Measurements from ENCODE around the gene KLF9. TPM values are rescaled to one million over a fixed set of nuclear protein-coding genes. Genes with fewer than 3 reads are reported as not detected.

The KLF9 gene
- total and polyA plus RNA-seq, 9 of the 15 experiments (the other 6 are each of a cell fraction or from before 2014, with no cell fraction given) = 3.3 to 11.9 (median 6.9) TPM

DNA sequence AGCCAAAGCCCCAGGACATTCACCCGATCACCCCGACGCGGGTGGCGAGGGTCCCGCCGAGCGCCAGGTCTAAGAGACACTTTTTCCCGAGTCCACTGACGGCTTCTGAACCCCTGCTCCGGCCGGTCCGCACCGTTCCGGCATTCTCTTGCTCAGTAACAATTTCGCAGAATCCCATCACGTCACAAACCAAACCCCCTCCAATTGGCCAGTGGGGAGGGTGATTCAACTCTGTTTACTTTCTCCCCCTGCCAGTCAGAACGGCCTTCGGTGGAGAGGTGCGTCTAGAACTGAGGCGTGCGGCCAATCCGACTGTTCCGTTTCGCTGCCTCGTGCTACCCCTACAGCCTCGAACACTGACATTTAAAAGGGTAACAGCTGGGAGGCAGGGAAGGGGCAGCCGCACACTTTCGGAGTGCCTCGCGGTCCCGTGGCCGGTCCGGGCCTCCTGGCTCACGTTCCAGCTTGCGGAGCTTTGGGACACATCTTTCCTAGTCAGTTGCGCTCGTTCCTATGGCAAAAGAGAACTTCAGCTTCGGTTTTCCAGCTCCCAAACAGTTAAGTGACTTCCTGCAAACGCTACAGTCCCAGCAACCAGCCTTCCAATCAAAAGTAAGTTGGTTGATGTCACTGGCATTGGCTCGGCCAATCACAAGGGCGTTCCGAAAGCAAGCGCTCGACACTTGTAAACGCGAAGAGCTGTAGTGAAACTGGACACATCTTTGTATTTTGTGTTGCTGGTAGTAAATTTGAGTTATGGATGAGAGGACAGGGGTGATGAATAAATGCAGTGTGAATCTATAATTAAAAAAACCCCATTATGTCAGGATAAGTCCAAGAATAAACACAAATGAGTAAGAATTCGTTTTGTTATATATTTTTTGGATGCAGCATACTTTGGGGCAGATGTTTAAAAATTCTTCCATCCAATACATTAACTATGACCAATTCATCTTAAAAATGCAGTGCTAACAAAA, at the start of gene KLF9 (continued):
- TF ChIP-seq, protein P1, sequence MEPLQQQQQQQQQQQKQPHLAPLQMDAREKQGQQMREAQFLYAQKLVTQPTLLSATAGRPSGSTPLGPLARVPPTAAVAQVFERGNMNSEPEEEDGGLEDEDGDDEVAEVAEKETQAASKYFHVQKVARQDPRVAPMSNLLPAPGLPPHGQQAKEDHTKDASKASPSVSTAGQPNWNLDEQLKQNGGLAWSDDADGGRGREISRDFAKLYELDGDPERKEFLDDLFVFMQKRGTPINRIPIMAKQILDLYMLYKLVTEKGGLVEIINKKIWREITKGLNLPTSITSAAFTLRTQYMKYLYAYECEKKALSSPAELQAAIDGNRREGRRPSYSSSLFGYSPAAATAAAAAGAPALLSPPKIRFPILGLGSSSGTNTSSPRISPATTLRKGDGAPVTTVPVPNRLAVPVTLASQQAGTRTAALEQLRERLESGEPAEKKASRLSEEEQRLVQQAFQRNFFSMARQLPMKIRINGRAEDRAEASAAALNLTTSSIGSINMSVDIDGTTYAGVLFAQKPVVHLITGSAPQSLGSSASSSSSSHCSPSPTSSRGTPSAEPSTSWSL (CRISPR knock-in tag; IDR thresholded peaks at IDR 0.05; ENCODE audit: borderline replicate concordance) = no peak
- TF ChIP-seq FOXK1 (CRISPR knock-in tag; IDR thresholded peaks at IDR 0.05; ENCODE audit: borderline replicate concordance) (peak; percentile 92), ELF4 (CRISPR knock-in tag; IDR thresholded peaks at IDR 0.05) (no peak), NONO (IDR thresholded peaks at IDR 0.05; ENCODE audit: low read depth in 2 of 2, low read length in 1 of 2) (no peak), TEAD4 (IDR thresholded peaks at IDR 0.05; ENCODE audit: low read length) (peak; percentile 20; the same call in 1 of the 2 replicates), TEAD4 (CRISPR knock-in tag; IDR thresholded peaks at IDR 0.05; ENCODE audit: borderline replicate concordance) (peak; percentile 76; the same call in 1 of the 2 replicates), GTF2A2 (tag; IDR thresholded peaks at IDR 0.05) (no peak), ZNF76 (CRISPR knock-in tag; IDR thresholded peaks at IDR 0.05; ENCODE audit: borderline replicate concordance) (no peak), PYGO2 (tag; IDR thresholded peaks at IDR 0.05) (no peak), NFRKB (IDR thresholded peaks at IDR 0.05; ENCODE audit: low read depth) (0 out of 2 replicates have a peak, but pooled peaks have one; percentile 77), ZNF445 (CRISPR knock-in tag; IDR thresholded peaks at IDR 0.05; ENCODE audit: low read depth) (no peak), NBN (IDR thresholded peaks at IDR 0.05; ENCODE audit: low read depth) (peak; percentile 43; the same call in 1 of the 2 replicates), HMG20B (CRISPR knock-in tag; IDR thresholded peaks at IDR 0.05) (no peak), JUNB (CRISPR knock-in tag; conservative IDR thresholded peaks at IDR 0.05) (no peak), SAFB2 (IDR thresholded peaks at IDR 0.05; ENCODE audit: borderline replicate concordance, low read depth, low read length, severe bottlenecking) (no peak), TEAD1 (CRISPR knock-in tag; IDR thresholded peaks at IDR 0.05) (peak in 1 of 2 experiments; percentile 82; a peak in 2 of 4 replicates), ZNF282 (CRISPR knock-in tag; IDR thresholded peaks at IDR 0.05) (no peak), HMGN3 (IDR thresholded peaks at IDR 0.05; ENCODE audit: borderline replicate concordance, extremely low read depth, insufficient read length, low read depth, low read length) (no peak), ZFX (CRISPR knock-in tag; IDR thresholded peaks at IDR 0.05) (peak; percentile 81)
- TF ChIP-seq, protein P2, sequence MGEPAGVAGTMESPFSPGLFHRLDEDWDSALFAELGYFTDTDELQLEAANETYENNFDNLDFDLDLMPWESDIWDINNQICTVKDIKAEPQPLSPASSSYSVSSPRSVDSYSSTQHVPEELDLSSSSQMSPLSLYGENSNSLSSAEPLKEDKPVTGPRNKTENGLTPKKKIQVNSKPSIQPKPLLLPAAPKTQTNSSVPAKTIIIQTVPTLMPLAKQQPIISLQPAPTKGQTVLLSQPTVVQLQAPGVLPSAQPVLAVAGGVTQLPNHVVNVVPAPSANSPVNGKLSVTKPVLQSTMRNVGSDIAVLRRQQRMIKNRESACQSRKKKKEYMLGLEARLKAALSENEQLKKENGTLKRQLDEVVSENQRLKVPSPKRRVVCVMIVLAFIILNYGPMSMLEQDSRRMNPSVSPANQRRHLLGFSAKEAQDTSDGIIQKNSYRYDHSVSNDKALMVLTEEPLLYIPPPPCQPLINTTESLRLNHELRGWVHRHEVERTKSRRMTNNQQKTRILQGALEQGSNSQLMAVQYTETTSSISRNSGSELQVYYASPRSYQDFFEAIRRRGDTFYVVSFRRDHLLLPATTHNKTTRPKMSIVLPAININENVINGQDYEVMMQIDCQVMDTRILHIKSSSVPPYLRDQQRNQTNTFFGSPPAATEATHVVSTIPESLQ (CRISPR knock-in tag; IDR thresholded peaks at IDR 0.05) = peak; percentile 94
- TF ChIP-seq, protein P3, sequence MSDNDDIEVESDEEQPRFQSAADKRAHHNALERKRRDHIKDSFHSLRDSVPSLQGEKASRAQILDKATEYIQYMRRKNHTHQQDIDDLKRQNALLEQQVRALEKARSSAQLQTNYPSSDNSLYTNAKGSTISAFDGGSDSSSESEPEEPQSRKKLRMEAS (CRISPR knock-in tag; IDR thresholded peaks at IDR 0.05) = peak; percentile 98
- TF ChIP-seq, protein P4, sequence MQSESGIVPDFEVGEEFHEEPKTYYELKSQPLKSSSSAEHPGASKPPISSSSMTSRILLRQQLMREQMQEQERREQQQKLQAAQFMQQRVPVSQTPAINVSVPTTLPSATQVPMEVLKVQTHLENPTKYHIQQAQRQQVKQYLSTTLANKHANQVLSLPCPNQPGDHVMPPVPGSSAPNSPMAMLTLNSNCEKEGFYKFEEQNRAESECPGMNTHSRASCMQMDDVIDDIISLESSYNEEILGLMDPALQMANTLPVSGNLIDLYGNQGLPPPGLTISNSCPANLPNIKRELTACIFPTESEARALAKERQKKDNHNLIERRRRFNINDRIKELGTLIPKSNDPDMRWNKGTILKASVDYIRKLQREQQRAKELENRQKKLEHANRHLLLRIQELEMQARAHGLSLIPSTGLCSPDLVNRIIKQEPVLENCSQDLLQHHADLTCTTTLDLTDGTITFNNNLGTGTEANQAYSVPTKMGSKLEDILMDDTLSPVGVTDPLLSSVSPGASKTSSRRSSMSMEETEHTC (IDR thresholded peaks at IDR 0.05) = no peak
